GM21619 (cell line): ENCODE data around the gene TMCC2.
A peak's percentile ranks its signal among the peaks of the same experiment; 100 is the strongest.
"Not testable (repeated sequence)": the region's sequence is repeated elsewhere in the genome, so short reads cannot be mapped to it uniquely, and the experiment has no call there.

Experiments
- ATAC-seq: cut with Tn5 transposase; IDR thresholded peaks from one replicate; pipeline ENCODE4 v1.9.1; 2021; ENCODE audit not compliant: unreplicated experiment

TMCC2 gene

DNA sequence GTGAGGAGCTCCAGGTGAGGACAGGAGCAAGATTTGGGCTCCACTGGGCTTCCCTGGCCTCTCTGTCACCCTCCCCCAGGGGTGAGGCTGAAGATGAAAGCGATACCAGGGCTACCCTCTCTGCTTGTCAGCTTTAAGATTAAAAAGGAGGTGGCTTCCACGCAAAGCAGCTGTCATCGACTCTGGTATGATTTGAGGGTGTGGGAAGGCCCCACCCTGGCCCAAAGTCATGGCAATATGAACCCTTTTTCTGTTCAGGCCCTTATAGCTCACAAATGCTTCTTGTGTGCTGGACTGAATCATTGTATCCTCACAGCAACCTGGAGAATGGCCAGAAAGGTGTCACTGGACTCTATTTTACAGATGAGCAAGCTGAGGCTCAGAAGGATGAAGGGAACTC, 52.2 kb downstream of the TMCC2 start:
- no peak for ATAC-seq

DNA sequence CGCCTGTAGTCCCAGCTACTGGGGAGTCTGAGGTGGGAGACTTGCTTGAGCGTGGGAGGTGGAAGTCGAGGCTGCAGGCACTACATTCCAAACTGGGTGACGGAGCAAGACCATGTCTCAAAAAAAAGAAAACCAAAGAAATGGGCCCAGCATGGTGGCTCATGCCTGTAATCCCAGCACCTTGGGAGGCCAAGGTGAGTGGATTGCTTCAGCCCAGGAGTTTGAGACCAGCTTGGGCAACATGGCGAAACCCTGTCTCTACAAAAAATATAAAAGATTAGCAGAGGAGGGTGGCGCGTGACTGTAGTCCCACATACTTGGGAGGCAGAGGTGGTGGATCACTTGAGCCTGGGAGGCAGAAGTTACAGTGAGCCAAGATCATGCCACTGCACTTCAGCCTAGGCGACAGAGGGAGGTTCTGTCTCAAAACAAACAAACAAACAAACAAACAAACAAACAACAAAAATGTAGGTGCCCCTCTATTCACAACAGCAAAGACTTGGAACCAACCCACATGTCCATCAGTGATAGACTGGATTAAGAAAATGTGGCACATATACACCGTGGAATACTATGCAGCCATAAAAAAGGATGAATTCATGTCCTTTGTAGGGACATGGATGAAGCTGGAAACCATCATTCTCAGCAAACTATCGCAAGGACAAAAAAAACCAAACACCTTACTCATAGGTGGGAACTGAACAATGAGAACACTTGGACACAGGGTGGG, 53.1 kb downstream of the TMCC2 start:
- not testable (repeated sequence) for ATAC-seq

GRCh38 chr1:205283270-205284147, 55.8 kb downstream of the TMCC2 start:
- ATAC-seq = no peak

GRCh38 chr1:205284420-205285144, 56.8 kb downstream of the TMCC2 start:
- ATAC-seq = no peak

DNA sequence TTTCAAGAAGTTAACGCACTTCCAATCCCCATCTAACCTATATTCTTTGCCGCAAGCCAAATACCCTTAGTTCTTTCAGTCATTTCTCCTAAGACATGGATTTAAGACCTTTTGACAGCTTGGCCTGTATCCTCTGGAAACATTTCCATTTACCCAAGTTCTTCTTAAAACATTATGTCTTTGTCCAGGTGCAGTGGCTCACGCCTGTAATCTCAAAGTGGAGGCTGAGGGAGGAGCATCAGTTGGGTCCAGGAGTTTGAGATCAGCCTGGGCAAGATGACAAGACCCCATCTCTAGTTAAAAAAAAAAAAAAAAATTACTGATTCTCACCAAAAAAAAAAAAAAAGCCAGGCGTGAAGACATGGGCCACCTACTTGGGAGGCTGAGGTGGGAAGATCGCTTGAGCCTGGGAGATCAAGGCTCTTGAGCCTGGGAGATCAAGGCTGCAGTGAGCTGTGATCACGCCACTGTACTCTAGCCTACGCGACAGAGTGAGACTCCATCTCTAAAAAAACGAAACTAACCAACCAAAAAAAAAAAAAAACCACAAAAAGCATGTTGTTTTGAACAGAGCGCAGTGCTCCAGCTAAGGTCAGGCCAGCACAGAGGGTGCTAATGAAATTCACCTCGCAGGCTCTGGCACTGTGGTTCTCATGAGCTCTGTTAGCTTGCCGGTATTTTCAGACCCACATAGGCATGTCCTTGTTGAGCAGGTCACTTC, 57.8 kb downstream of the TMCC2 start:
- ATAC-seq = peak; percentile 33

- ATAC-seq = no peak
Observed at GRCh38 chr1:205286335-205286950, 58.7 kb downstream of the TMCC2 start.

GRCh38 chr1:205287076-205287475, 59.3 kb downstream of the TMCC2 start:
- ATAC-seq = no peak

DNA sequence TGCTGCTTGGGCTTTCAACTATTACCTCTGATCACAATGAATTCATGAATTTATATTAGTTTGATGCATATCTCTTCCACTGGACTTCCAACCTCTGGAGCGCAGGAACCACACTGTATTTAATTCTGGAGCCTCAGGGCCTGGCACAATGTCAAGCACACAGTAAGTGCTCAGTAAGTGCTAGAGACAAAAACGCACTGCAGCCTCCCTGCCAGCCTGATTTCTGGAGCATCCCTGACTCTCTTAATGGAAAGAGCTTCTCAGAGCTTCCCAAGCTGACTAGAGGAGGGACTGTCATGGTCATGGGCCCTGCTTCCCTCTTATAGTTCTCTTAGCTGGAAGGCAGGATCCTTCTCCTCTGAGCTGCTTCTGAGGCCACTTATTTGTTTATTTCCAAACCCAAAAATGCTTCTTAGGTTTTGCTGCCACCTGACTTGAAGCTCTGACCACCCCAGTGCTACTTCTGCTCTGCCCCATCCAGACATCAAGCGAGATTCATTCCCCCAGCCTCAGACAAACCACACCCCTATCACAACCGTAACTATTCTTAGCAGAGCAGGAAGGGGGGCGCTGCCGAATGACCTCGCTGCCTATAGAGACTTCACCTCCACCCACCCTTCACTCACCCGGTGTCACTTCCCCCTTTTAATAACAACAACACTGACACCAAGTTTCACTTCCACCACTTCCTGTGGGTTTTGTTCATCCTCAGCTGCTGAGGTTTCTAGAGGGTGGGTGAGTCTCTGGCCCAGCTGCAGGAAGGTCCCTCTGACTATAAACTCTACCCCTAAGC, 60.2 kb downstream of the TMCC2 start:
- ATAC-seq = peak; percentile 78

GRCh38 chr1:205291596-205291995, 63.9 kb downstream of the TMCC2 start:
- no peak for ATAC-seq

DNA sequence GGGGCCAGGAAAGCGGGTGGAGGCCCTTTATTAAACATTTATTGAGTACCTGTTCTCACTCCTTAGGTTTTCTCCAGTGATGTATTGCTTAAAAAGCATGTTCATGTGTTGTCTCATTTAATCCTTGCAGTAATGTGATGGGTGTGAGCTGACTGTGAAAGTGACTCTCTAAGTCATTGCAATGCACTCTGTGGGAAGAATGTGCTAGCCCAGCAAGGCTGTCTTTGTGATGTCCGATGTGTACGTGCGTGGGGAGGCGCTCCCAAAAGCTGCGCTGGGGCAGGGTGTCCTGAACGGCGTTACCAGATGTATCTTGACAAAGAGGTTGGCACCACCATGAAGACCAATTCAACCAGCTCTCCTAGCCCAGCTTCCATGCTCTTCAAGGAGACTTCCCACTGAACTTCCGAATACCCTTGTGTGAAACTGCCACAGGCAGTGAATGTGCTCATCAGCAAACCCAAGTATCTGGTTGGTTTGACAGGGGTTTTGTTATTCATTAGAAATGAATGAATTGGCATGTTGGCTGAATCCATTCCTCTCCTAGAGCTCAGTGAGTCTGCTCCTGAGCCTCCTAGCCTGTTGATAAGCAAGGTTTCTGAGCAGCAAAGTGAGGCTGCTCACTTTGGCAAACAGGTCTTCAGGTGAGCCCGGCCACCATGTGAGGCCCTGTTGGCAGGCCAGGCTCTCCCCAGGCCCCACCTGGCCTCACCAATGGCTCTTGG, 65.8 kb downstream of the TMCC2 start:
- ATAC-seq = no peak

DNA sequence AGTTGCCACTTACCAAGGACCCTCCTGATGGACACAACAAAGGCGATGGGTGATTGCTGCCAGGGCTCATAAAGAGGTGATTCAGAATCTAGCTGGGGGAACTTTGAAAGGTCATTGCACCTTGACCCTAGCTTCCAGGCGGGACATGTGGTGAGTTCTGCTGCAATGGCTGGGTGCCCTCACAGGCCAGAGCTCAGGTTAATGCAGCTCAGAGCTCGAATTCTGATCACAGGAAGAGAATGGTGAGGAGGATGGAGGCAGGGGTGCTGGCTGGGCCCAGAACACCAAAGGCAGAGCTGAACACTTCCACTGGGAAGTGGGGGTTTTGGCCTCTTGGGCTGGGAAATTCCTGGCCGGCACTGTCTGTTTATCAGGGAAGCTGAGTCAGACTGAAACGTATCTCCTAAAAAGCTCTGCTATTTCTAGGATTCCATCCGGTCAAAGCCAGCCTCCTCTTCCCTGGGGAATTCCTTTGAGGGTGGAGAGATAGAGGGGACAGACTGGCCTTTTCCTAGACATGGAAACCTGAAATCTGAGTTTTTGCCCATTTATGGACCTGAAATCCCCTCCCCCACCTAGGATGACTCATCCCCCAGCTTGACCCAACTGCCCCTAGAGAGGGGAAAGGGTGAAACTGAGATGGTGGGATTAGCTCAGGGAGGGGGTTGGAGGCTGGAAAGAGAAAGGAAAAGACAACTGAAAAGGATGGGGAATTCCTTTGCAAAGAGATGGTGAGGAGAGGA, 66.6 kb downstream of the TMCC2 start:
- ATAC-seq = no peak

- ATAC-seq = no peak
Observed at GRCh38 chr1:205294934-205295333, 67.2 kb downstream of the TMCC2 start.

DNA sequence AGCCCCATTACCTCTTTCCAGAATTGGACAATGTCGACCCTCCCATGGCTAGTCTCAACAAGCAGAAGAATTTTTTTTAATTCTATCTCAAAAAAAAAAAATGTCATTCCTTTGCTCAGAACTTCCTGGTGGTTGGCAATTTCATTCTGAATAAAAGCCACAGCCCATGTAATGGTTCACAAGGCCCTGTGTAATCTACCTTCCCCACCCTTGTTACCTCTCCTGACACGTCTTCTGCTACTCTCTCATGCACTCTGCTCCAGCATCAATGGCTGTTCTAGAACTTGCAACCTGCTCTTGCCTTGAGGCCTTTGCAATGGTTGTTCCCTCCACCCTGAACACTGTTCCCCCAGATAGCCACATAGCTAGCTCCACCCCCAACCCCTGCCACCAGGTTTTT, 68.4 kb downstream of the TMCC2 start:
- no peak for ATAC-seq

GRCh38 chr1:205297546-205298177, 69.9 kb downstream of the TMCC2 start:
- not testable (repeated sequence) for ATAC-seq

GRCh38 chr1:205298191-205298994, 70.6 kb downstream of the TMCC2 start:
- ATAC-seq = no peak

- ATAC-seq = no peak
Observed at GRCh38 chr1:205300149-205300548, 72.4 kb downstream of the TMCC2 start.

- no peak for ATAC-seq
Observed at GRCh38 chr1:205301205-205301821, 73.6 kb downstream of the TMCC2 start.
